Upper lobe of left lung (tissue), 6 donors: Measurements from ENCODE around the gene XIRP1. TPM values are rescaled to one million over a fixed set of nuclear protein-coding genes. Genes with fewer than 3 reads are reported as not detected.
"Not testable (repeated sequence)": the region's sequence is repeated elsewhere in the genome, so short reads cannot be mapped to it uniquely, and the experiment has no call there.

Experiments
- ATAC-seq, 2 donors: fragments of 200-7000 bp; cut with Tn5 transposase; one replicate each; pipeline ENCODE4 v1.9.1; 2022; ENCODE audit warnings: mild to moderate bottlenecking in 2 of 2, moderate library complexity in 2 of 2; ENCODE audit not compliant: low FRiP score in 2 of 2
- DNase-seq, 2 donors: peaks; one replicate each; pipeline ENCODE4 v3.0.0-alpha.2; 2019 to 2020
- H3K27ac ChIP-seq, 4 donors: fragments of 200-600 bp; sonication (generic); one replicate each; pipeline ENCODE4 v1.5.1; 2016 to 2019
- H3K27me3 ChIP-seq, 4 donors: fragments of 200-600 bp; sonication (generic); one replicate each; pipeline ENCODE4 v1.5.1; 2017 to 2019
- H3K36me3 ChIP-seq, 4 donors: fragments of 200-600 bp; sonication (generic); one replicate each; pipeline ENCODE4 v1.5.1; 2016 to 2019
- H3K4me1 ChIP-seq, 4 donors: fragments of 200-600 bp; sonication (generic); one replicate each; pipeline ENCODE4 v1.5.1; 2018 to 2019
- H3K4me3 ChIP-seq, 4 donors: fragments of 200-600 bp; sonication (generic); one replicate each; pipeline ENCODE4 v1.5.1; 2017 to 2019; ENCODE audit warnings: mild to moderate bottlenecking in 2 of 4, moderate library complexity in 1 of 4
- H3K9me3 ChIP-seq, 4 donors: fragments of 200-600 bp; sonication (generic); one replicate each; pipeline ENCODE4 v1.5.1; 2018 to 2019
- EP300 ChIP-seq, 4 donors: sonication (generic); formaldehyde crosslinking; IDR thresholded peaks; one replicate each; pipeline ENCODE4 v1.5.1; 2017; ENCODE audit warnings: antibody characterized with exemption in 4 of 4, control low read depth in 2 of 4
- POLR2A ChIP-seq, 4 donors: fragments of 450-650 bp; IDR thresholded peaks; one replicate each; pipeline ENCODE4 v1.5.1; 2016 to 2017; ENCODE audit warnings: antibody characterized with exemption in 4 of 4, mild to moderate bottlenecking in 2 of 4
- POLR2AphosphoS5 ChIP-seq, 2 donors: sonication (generic); formaldehyde crosslinking; IDR thresholded peaks; one replicate each; pipeline ENCODE4 v1.5.1; 2017; ENCODE audit warnings: antibody characterized with exemption in 2 of 2
- WGBS, 2 donors: methylation state at CpG; one replicate each; pipeline ENCODE4 v1.1.5; 2017 to 2018; 5-methylcytosine and 5-hydroxymethylcytosine counted together
- total RNA-seq, 6 donors: library from RNA; depleted of rRNA in 4 of 6; stranded (reverse); fragments of >200 nt in 4 of 6; gene quantifications; one replicate each; pipeline versions ENCODE4 v1.1.0 to v1.2.1, GENCODE V29; 2016 to 2021
- TF ChIP-seq, protein P1 (sequence below), 6 experiments: fragments of 450-650 bp in 4 of 6; fragments of 200-600 bp in 2 of 6; sonication (generic) in 2 of 6; IDR thresholded peaks; one replicate each; pipeline ENCODE4 v1.5.1; 2016 to 2019; ENCODE audit warnings: antibody characterized with exemption in 6 of 6
- donor health status: DM: no; HTN: no; CAD: no; lungs with moderate emphysema.
- donor health status: DM: no; HTN: yes; CAD: no; lungs with severe emphysema.

The XIRP1 gene
- total RNA-seq, 6 donors from 2014 or later: 0.07 to 1.2 (median 0.10) TPM; not detected in 3

DNA sequence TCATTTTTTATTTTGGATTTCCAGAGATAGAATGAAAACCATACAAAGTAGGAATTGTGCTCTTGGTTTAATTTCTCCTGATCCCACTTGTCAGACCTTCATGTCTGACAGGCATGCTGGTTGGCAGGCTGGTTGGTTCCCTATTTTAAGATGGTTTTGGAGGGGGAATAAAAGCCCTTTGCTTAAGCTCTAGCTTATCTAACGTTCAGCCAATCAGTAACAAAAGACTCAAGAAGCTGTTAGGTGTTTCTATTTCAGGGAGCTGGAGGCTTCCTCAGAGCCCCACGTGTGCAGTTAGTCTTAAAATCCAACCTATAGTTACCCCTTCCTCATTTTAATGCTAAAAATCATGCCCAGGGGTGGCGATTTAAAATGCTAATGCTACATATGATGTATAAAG, 40.5 kb upstream of the XIRP1 start:
- DNase-seq: no peak
- no peak overlapping the region for H3K4me3 ChIP-seq
- no peak for ATAC-seq
- no peaks in the 10 kb centered on the region for H3K36me3 ChIP-seq
- H3K4me1 ChIP-seq: no peaks in the 10 kb centered on the region
- 22 to 34% methylated on average over 3 of the region's 3 CpGs for WGBS, 2 donors
- TF ChIP-seq POLR2A (IDR thresholded peaks at IDR 0.05): no peak
- TF ChIP-seq EP300 (IDR thresholded peaks at IDR 0.05): no peak
- TF ChIP-seq, protein P1, sequence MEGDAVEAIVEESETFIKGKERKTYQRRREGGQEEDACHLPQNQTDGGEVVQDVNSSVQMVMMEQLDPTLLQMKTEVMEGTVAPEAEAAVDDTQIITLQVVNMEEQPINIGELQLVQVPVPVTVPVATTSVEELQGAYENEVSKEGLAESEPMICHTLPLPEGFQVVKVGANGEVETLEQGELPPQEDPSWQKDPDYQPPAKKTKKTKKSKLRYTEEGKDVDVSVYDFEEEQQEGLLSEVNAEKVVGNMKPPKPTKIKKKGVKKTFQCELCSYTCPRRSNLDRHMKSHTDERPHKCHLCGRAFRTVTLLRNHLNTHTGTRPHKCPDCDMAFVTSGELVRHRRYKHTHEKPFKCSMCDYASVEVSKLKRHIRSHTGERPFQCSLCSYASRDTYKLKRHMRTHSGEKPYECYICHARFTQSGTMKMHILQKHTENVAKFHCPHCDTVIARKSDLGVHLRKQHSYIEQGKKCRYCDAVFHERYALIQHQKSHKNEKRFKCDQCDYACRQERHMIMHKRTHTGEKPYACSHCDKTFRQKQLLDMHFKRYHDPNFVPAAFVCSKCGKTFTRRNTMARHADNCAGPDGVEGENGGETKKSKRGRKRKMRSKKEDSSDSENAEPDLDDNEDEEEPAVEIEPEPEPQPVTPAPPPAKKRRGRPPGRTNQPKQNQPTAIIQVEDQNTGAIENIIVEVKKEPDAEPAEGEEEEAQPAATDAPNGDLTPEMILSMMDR (IDR thresholded peaks at IDR 0.05): no peak
- TF ChIP-seq POLR2AphosphoS5 (IDR thresholded peaks at IDR 0.05): no peak
- H3K27ac ChIP-seq: no peak overlapping the region
- H3K27me3 ChIP-seq: no peaks in the 10 kb centered on the region
- H3K9me3 ChIP-seq: no peaks in the 10 kb centered on the region

DNA sequence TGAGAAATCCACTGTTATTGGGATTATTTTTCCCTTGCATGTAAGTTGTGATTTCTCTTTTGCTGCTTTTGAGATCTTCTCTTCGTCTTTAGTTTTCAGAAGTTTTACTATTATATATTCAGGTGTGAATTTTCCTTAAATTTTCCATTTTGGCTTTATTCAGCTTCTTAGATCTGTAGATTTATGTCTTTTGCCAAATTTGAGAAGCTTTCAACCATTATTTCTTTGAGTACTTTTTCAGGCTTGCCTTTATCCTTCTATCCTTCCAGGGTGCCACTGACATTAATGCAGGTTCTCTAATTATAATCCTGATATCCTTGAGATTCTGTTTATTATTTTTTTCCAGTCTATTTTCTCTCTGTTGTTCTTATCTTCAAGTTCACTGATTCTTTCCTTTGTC, 38.1 kb upstream of the XIRP1 start:
- no peaks in the 10 kb centered on the region for H3K27me3 ChIP-seq
- no peak overlapping the region for H3K4me3 ChIP-seq
- 90 to 91% methylated on average over 1 of the region's 1 CpG for WGBS, 2 donors
- no peak for ATAC-seq
- H3K27ac ChIP-seq: no peak overlapping the region
- H3K9me3 ChIP-seq: no peaks in the 10 kb centered on the region
- DNase-seq: no peak
- no peaks in the 10 kb centered on the region for H3K4me1 ChIP-seq
- H3K36me3 ChIP-seq: no peaks in the 10 kb centered on the region
- TF ChIP-seq EP300 (IDR thresholded peaks at IDR 0.05) (no peak), POLR2AphosphoS5 (IDR thresholded peaks at IDR 0.05) (no peak), POLR2A (IDR thresholded peaks at IDR 0.05) (no peak)
- TF ChIP-seq, protein P1 (IDR thresholded peaks at IDR 0.05): no peak

DNA sequence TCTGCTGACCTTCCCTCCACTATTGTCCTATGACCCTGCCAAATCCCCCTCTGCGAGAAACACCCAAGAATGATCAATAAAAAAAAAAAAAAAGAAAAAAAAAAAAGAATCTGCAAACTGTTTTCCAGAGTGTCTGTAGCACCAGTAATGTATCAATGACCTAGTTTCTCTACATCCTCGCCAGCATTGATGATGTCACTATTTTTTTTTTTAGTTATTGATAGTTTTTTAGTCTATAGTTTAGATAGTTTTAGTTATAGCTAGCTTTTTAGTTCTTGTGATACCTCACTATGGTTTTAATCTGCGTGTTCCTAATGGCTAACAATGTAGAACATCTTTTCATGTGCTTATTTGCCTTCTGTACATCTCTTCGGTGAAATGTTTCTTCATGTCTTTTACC, 36.1 kb upstream of the XIRP1 start:
- ATAC-seq: no peak

DNA sequence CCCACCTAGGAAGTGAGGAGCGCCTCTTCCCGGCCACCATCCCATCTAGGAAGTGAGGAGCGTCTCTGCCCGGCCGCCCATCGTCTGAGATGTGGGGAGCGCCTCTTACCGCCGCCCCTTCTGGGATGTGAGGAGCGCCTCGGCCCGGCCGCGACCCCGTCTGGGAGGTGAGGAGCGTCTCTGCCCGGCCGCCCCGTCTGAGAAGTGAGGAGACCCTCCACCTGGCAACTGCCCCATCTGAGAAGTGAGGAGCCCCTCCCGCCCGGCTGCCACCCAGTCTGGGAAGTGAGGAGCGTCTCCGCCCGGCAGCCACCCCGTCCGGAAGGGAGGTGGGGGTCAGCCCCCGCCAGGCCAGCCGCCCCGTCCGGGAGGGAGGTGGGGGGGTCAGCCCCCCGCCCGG, 35.2 kb upstream of the XIRP1 start:
- H3K36me3 ChIP-seq, H3K4me3 ChIP-seq, H3K27me3 ChIP-seq, ATAC-seq, H3K4me1 ChIP-seq, H3K27ac ChIP-seq, H3K9me3 ChIP-seq: not testable (repeated sequence)
- DNase-seq: peak in 1 of 2 donors; percentile 66
- 88% methylated on average over 19 of the region's 32 CpGs; no CpG with 5 or more reads in 1 of the 2 donors for WGBS, 2 donors

More for the DNA sequence above, 36.1 kb upstream of the XIRP1 start:
- DNase-seq: no peak
- H3K36me3 ChIP-seq: no peaks in the 10 kb centered on the region
- 77 to 85% methylated on average over 4 of the region's 4 CpGs for whole genome bisulfite sequencing, 2 donors
- no peak overlapping the region for H3K4me3 ChIP-seq
- no peak overlapping the region for H3K27ac ChIP-seq
- no peaks in the 10 kb centered on the region for H3K27me3 ChIP-seq
- no peaks in the 10 kb centered on the region for H3K4me1 ChIP-seq
- no peak for TF ChIP-seq POLR2AphosphoS5 (IDR thresholded peaks at IDR 0.05)
- no peak for TF ChIP-seq EP300 (IDR thresholded peaks at IDR 0.05)
- TF ChIP-seq, protein P1 (IDR thresholded peaks at IDR 0.05): no peak
- TF ChIP-seq POLR2A (IDR thresholded peaks at IDR 0.05): no peak
- no peaks in the 10 kb centered on the region for H3K9me3 ChIP-seq

DNA sequence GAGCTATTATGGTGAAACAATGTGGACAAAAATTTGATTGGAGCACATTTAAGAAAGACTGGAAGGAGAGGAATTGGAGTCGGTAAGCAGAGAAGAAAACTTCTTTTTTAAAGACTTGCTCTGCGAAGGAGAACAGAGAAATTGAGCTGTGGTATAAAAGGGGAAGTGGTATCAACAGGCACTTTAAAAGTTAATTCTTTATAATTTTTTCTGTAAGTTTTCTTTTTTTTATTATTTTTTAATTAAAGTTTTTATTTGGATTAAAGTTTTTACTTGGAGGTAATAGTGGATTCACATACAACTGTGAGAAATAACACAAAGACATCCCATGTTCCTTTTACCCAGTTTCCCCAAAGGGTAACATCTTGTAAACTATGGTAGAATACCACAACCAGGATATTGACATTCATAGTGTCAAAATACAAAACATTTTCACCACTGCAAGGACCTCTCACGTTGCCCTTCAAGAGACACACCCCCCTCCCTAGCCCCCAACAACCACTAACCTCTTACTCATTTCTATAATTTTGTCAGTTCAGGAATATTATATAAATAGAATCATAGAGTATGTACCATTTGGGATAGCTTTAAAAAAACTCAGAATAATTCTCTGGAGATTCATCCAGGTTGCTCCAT, 33.8 kb upstream of the XIRP1 start:
- Histone ChIP-seq H3K27me3 (no peaks in the 10 kb centered on the region), H3K4me3 (no peak overlapping the region), H3K9me3 (no peaks in the 10 kb centered on the region), H3K36me3 (no peaks in the 10 kb centered on the region), H3K27ac (no peak overlapping the region), H3K4me1 (no peaks in the 10 kb centered on the region)
- DNase-seq: no peak
- no peak for ATAC-seq
- TF ChIP-seq EP300 (IDR thresholded peaks at IDR 0.05) (no peak), POLR2A (IDR thresholded peaks at IDR 0.05) (no peak), POLR2AphosphoS5 (IDR thresholded peaks at IDR 0.05) (no peak)
- TF ChIP-seq, protein P1 (IDR thresholded peaks at IDR 0.05): no peak
- 43 to 51% methylated on average over 3 of the region's 3 CpGs for WGBS, 2 donors
